WTC11 (cell line): ENCODE data around the gene CDH2. TPM values are rescaled to one million over a fixed set of nuclear protein-coding genes. Genes with fewer than 3 reads are reported as not detected.

Experiments used
- ATAC-seq: fragments of 200-7000 bp; cut with Tn5 transposase; 2 replicates; pipeline ENCODE4 v1.10.0; 2021; ENCODE audit warnings: mild to moderate bottlenecking, moderate library complexity
- CTCF ChIA-PET: fragments of 300-600 bp; sonication (Branson Sonifier 250); formaldehyde crosslinking; loops from one replicate; lab custom pipeline; 2021; ENCODE audit warnings: antibody characterized with exemption; lab: Charles Lee
- POLR2A ChIA-PET: fragments of 350-600 bp; sonication (Branson Sonifier 250); formaldehyde crosslinking; loops from one replicate; lab custom pipeline; 2021; ENCODE audit warnings: antibody characterized with exemption; lab: Charles Lee
- DNase-seq: peaks from one replicate; pipeline ENCODE4 v3.0.0; 2021; ENCODE audit warnings: low spot score
- H3K27ac Mint-ChIP-seq: 2 replicates; pipeline ENCODE4 v1.8.0; 2021; ENCODE audit warnings: mixed read lengths
- H3K27me3 Mint-ChIP-seq: 2 replicates; pipeline ENCODE4 v1.8.0; 2021; ENCODE audit warnings: low read depth, mild to moderate bottlenecking, moderate library complexity, mixed read lengths
- H3K36me3 Mint-ChIP-seq: 2 replicates; pipeline ENCODE4 v1.8.0; 2021; ENCODE audit warnings: mixed read lengths
- H3K4me1 Mint-ChIP-seq: 2 replicates; pipeline ENCODE4 v1.8.0; 2022; ENCODE audit warnings: mixed read lengths
- H3K4me3 Mint-ChIP-seq: 2 replicates; pipeline ENCODE4 v1.8.0; 2021; ENCODE audit warnings: mild to moderate bottlenecking, moderate library complexity, mixed read lengths
- H3K9me3 Mint-ChIP-seq: 2 replicates; pipeline ENCODE4 v1.8.0; 2021; ENCODE audit warnings: mixed read lengths
- CREM ChIP-seq: sonication (generic); formaldehyde crosslinking; IDR thresholded peaks from 2 replicates; pipeline ENCODE4 v1.8.1; 2022; ENCODE audit warnings: mild to moderate bottlenecking, missing genetic modification reagents, moderate library complexity
- GRHL2 ChIP-seq: fragments of 250-450 bp; sonication (Bioruptor Pico); IDR thresholded peaks from 2 replicates; pipeline ENCODE4 v1.8.0; 2022; ENCODE audit warnings: mild to moderate bottlenecking, moderate library complexity; ENCODE audit not compliant: insufficient replicate concordance, severe bottlenecking
- HMGA2 ChIP-seq: fragments of 250-450 bp; sonication (Bioruptor Pico); IDR thresholded peaks from 2 replicates; pipeline ENCODE4 v1.4.0; 2021; ENCODE audit warnings: mild to moderate bottlenecking, moderate library complexity
- NR2C2 ChIP-seq: sonication (generic); formaldehyde crosslinking; IDR thresholded peaks from 2 replicates; pipeline ENCODE4 v1.8.0; 2022; ENCODE audit warnings: mild to moderate bottlenecking, missing genetic modification reagents
- NR3C1 ChIP-seq: sonication (generic); formaldehyde crosslinking; conservative IDR thresholded peaks from 2 replicates; pipeline ENCODE4 v1.8.1; 2023; ENCODE audit warnings: low read depth, mild to moderate bottlenecking, missing genetic modification reagents
- RELA ChIP-seq: sonication (generic); formaldehyde crosslinking; IDR thresholded peaks from 2 replicates; pipeline ENCODE4 v1.8.1; 2022; ENCODE audit warnings: missing genetic modification reagents, mild to moderate bottlenecking, borderline replicate concordance
- RORB ChIP-seq: fragments of 250-450 bp; sonication (Bioruptor Pico); IDR thresholded peaks from 2 replicates; pipeline ENCODE4 v1.9.0; 2021; ENCODE audit warnings: mild to moderate bottlenecking
- ZNF121 ChIP-seq: sonication (generic); formaldehyde crosslinking; IDR thresholded peaks from 2 replicates; pipeline ENCODE4 v1.8.0; 2023; ENCODE audit warnings: missing genetic modification reagents
- ZNF138 ChIP-seq: sonication (generic); formaldehyde crosslinking; conservative IDR thresholded peaks from 2 replicates; pipeline ENCODE4 v1.8.1; 2022; ENCODE audit warnings: mild to moderate bottlenecking, moderate library complexity, missing genetic modification reagents
- ZNF232 ChIP-seq: sonication (generic); formaldehyde crosslinking; IDR thresholded peaks from 2 replicates; pipeline ENCODE4 v1.8.0; 2022; ENCODE audit warnings: mild to moderate bottlenecking, missing genetic modification reagents
- ZNF416 ChIP-seq: fragments of 250-450 bp; sonication (Bioruptor Pico); IDR thresholded peaks from 2 replicates; pipeline ENCODE4 v1.9.0; 2021; ENCODE audit warnings: mild to moderate bottlenecking, inconsistent platforms
- total RNA-seq: library from RNA; stranded (reverse); gene quantifications from 3 replicates; pipeline ENCODE4 v1.2.3, GENCODE V29; 2021
- TF ChIP-seq, protein P1 (sequence below): sonication (generic); formaldehyde crosslinking; IDR thresholded peaks from 2 replicates; pipeline ENCODE4 v1.8.0; 2022; ENCODE audit warnings: mild to moderate bottlenecking, missing genetic modification reagents
- TF ChIP-seq, protein P2 (sequence below): sonication (generic); formaldehyde crosslinking; IDR thresholded peaks from 2 replicates; pipeline ENCODE4 v1.8.0; 2023; ENCODE audit warnings: missing genetic modification reagents, mild to moderate bottlenecking, borderline replicate concordance
- TF ChIP-seq, protein P3 (sequence below): fragments of 250-450 bp; sonication (Bioruptor Pico); IDR thresholded peaks from 2 replicates; pipeline ENCODE4 v1.9.0; 2021; ENCODE audit warnings: moderate library complexity, mild to moderate bottlenecking, inconsistent platforms, borderline replicate concordance
- TF ChIP-seq, protein P4 (sequence below): sonication (generic); formaldehyde crosslinking; IDR thresholded peaks from 2 replicates; pipeline ENCODE4 v1.8.1; 2022; ENCODE audit warnings: mild to moderate bottlenecking, missing genetic modification reagents, moderate library complexity, borderline replicate concordance
- TF ChIP-seq, protein P5 (sequence below): fragments of 250-450 bp; sonication (Bioruptor Pico); IDR thresholded peaks from 2 replicates; pipeline ENCODE4 v1.9.0; 2021; ENCODE audit warnings: mild to moderate bottlenecking, borderline replicate concordance
- TF ChIP-seq, protein P6 (sequence below): sonication (generic); formaldehyde crosslinking; IDR thresholded peaks from 2 replicates; pipeline ENCODE4 v1.8.1; 2022; ENCODE audit warnings: missing genetic modification reagents, borderline replicate concordance
- TF ChIP-seq, protein P7 (sequence below): sonication (generic); formaldehyde crosslinking; IDR thresholded peaks from 2 replicates; pipeline ENCODE4 v1.8.1; 2023; ENCODE audit warnings: mild to moderate bottlenecking, moderate library complexity, missing genetic modification reagents

Gene CDH2
- total RNA-seq, 1 experiment from 2014 or later = 17.3 TPM

DNA sequence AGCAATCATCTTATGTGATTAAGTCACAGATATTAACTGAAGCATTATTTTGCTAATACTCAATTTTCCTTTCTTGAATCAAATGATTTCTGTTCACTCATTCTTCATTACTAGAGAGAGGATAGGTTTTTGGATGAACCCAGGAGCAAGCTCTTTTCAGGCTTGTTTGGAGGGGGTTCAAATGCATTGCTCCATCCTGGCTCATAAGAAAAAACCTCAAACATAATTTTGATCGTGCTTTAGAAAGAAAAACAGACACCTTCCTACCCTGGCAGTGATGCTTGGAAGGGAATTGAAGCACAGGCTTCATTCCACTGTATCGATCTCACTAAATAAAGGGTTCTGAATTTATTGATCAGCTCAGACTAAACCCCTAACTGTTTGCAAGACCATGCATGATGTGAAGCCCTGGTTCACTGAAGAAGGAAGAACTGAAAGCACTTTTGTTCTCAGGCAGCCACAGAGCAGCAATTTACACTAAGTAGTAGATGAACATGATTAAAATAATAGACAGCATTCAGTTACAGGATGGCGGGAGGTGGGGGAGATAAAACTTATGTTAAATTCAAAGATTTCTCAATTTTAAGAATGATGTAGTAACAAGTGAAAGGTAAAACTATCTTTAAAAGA, 53.4 kb downstream of the CDH2 start:
- CTCF ChIA-PET = interaction anchor here (0.6 kb wide), 1 partner anchor 80 kb away, joined by 3 read pairs; no protein-coding TSS in a partner anchor
- Mint-ChIP-seq H3K4me1 (peaks cover 3% of the 10 kb centered on the region; the same call in 1 of the 2 replicates), H3K27me3 (no peaks in the 10 kb centered on the region), H3K36me3 (no peaks in the 10 kb centered on the region), H3K4me3 (no peak overlapping the region), H3K9me3 (no peaks in the 10 kb centered on the region), H3K27ac (no peak overlapping the region)
- no peak for ATAC-seq
- TF ChIP-seq, protein P1, sequence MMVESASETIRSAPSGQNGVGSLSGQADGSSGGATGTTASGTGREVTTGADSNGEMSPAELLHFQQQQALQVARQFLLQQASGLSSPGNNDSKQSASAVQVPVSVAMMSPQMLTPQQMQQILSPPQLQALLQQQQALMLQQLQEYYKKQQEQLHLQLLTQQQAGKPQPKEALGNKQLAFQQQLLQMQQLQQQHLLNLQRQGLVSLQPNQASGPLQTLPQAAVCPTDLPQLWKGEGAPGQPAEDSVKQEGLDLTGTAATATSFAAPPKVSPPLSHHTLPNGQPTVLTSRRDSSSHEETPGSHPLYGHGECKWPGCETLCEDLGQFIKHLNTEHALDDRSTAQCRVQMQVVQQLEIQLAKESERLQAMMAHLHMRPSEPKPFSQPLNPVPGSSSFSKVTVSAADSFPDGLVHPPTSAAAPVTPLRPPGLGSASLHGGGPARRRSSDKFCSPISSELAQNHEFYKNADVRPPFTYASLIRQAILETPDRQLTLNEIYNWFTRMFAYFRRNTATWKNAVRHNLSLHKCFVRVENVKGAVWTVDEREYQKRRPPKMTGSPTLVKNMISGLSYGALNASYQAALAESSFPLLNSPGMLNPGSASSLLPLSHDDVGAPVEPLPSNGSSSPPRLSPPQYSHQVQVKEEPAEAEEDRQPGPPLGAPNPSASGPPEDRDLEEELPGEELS = no peak
- TF ChIP-seq, protein P2, sequence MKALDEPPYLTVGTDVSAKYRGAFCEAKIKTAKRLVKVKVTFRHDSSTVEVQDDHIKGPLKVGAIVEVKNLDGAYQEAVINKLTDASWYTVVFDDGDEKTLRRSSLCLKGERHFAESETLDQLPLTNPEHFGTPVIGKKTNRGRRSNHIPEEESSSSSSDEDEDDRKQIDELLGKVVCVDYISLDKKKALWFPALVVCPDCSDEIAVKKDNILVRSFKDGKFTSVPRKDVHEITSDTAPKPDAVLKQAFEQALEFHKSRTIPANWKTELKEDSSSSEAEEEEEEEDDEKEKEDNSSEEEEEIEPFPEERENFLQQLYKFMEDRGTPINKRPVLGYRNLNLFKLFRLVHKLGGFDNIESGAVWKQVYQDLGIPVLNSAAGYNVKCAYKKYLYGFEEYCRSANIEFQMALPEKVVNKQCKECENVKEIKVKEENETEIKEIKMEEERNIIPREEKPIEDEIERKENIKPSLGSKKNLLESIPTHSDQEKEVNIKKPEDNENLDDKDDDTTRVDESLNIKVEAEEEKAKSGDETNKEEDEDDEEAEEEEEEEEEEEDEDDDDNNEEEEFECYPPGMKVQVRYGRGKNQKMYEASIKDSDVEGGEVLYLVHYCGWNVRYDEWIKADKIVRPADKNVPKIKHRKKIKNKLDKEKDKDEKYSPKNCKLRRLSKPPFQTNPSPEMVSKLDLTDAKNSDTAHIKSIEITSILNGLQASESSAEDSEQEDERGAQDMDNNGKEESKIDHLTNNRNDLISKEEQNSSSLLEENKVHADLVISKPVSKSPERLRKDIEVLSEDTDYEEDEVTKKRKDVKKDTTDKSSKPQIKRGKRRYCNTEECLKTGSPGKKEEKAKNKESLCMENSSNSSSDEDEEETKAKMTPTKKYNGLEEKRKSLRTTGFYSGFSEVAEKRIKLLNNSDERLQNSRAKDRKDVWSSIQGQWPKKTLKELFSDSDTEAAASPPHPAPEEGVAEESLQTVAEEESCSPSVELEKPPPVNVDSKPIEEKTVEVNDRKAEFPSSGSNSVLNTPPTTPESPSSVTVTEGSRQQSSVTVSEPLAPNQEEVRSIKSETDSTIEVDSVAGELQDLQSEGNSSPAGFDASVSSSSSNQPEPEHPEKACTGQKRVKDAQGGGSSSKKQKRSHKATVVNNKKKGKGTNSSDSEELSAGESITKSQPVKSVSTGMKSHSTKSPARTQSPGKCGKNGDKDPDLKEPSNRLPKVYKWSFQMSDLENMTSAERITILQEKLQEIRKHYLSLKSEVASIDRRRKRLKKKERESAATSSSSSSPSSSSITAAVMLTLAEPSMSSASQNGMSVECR = no peak
- TF ChIP-seq RORB (CRISPR knock-in tag) (no peak), NR2C2 (no peak), CREM (CRISPR knock-in tag) (no peak), HMGA2 (CRISPR knock-in tag) (no peak), ZNF138 (CRISPR knock-in tag) (no peak), NR3C1 (no peak), RELA (CRISPR knock-in tag) (no peak), ZNF416 (CRISPR knock-in tag) (no peak), ZNF232 (CRISPR knock-in tag) (no peak), GRHL2 (CRISPR knock-in tag) (no peak)
- TF ChIP-seq, protein P3, sequence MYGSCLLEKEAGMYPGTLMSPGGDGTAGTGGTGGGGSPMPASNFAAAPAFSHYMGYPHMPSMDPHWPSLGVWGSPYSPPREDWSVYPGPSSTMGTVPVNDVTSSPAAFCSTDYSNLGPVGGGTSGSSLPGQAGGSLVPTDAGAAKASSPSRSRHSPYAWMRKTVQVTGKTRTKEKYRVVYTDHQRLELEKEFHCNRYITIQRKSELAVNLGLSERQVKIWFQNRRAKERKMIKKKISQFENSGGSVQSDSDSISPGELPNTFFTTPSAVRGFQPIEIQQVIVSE (CRISPR knock-in tag) = no peak
- DNase-seq = no peak
- POLR2A ChIA-PET = no interaction called here

DNA sequence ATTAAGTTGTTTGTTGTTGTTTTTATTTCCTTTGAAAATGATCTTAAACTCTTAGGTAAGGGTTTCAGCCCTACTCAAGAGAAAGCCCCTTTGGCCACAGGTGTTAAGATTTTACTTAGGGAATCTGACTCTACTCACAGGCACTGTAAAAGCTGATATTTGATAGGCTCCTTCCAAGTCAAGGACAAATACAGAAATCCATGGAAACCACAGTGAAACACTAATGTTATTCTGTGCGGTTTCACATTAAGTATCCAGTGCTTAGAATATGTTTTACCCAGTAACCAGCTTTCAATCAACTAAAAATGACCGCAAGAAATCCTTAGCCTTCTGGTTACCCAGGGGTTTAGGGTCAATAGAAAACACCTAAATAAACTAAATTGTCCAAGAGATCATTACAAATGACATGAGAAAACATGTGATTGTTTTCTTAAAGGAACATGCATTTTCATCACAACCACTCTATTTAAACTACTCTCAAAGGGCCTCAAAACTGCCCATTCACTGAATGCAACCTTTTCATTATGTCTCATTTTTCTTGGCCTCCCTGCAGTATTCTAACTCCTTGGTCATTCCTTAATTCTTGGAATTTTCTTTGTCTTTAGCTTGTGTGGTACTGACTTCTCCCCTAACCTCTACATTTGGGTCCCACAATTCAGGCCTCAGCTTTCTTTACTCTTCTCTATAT, 56.0 kb downstream of the CDH2 start:
- ChIA-PET CTCF (no interaction called here), POLR2A (no interaction called here)
- H3K27ac Mint-ChIP-seq = no peak overlapping the region
- H3K36me3 Mint-ChIP-seq = no peaks in the 10 kb centered on the region
- DNase-seq (no peak), ATAC-seq (no peak)
- no peaks in the 10 kb centered on the region for H3K9me3 Mint-ChIP-seq
- H3K4me1 Mint-ChIP-seq = no peaks in the 10 kb centered on the region
- H3K4me3 Mint-ChIP-seq = no peak overlapping the region
- no peaks in the 10 kb centered on the region for H3K27me3 Mint-ChIP-seq
- no peak for TF ChIP-seq ZNF121 (CRISPR knock-in tag)
- TF ChIP-seq, protein P4, sequence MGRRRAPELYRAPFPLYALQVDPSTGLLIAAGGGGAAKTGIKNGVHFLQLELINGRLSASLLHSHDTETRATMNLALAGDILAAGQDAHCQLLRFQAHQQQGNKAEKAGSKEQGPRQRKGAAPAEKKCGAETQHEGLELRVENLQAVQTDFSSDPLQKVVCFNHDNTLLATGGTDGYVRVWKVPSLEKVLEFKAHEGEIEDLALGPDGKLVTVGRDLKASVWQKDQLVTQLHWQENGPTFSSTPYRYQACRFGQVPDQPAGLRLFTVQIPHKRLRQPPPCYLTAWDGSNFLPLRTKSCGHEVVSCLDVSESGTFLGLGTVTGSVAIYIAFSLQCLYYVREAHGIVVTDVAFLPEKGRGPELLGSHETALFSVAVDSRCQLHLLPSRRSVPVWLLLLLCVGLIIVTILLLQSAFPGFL (CRISPR knock-in tag) = no peak
- TF ChIP-seq, protein P5, sequence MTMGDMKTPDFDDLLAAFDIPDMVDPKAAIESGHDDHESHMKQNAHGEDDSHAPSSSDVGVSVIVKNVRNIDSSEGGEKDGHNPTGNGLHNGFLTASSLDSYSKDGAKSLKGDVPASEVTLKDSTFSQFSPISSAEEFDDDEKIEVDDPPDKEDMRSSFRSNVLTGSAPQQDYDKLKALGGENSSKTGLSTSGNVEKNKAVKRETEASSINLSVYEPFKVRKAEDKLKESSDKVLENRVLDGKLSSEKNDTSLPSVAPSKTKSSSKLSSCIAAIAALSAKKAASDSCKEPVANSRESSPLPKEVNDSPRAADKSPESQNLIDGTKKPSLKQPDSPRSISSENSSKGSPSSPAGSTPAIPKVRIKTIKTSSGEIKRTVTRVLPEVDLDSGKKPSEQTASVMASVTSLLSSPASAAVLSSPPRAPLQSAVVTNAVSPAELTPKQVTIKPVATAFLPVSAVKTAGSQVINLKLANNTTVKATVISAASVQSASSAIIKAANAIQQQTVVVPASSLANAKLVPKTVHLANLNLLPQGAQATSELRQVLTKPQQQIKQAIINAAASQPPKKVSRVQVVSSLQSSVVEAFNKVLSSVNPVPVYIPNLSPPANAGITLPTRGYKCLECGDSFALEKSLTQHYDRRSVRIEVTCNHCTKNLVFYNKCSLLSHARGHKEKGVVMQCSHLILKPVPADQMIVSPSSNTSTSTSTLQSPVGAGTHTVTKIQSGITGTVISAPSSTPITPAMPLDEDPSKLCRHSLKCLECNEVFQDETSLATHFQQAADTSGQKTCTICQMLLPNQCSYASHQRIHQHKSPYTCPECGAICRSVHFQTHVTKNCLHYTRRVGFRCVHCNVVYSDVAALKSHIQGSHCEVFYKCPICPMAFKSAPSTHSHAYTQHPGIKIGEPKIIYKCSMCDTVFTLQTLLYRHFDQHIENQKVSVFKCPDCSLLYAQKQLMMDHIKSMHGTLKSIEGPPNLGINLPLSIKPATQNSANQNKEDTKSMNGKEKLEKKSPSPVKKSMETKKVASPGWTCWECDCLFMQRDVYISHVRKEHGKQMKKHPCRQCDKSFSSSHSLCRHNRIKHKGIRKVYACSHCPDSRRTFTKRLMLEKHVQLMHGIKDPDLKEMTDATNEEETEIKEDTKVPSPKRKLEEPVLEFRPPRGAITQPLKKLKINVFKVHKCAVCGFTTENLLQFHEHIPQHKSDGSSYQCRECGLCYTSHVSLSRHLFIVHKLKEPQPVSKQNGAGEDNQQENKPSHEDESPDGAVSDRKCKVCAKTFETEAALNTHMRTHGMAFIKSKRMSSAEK (CRISPR knock-in tag) = no peak
- TF ChIP-seq, protein P6, sequence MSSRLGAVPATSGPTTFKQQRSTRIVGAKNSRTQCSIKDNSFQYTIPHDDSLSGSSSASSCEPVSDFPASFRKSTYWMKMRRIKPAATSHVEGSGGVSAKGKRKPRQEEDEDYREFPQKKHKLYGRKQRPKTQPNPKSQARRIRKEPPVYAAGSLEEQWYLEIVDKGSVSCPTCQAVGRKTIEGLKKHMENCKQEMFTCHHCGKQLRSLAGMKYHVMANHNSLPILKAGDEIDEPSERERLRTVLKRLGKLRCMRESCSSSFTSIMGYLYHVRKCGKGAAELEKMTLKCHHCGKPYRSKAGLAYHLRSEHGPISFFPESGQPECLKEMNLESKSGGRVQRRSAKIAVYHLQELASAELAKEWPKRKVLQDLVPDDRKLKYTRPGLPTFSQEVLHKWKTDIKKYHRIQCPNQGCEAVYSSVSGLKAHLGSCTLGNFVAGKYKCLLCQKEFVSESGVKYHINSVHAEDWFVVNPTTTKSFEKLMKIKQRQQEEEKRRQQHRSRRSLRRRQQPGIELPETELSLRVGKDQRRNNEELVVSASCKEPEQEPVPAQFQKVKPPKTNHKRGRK = no peak
- TF ChIP-seq, protein P7, sequence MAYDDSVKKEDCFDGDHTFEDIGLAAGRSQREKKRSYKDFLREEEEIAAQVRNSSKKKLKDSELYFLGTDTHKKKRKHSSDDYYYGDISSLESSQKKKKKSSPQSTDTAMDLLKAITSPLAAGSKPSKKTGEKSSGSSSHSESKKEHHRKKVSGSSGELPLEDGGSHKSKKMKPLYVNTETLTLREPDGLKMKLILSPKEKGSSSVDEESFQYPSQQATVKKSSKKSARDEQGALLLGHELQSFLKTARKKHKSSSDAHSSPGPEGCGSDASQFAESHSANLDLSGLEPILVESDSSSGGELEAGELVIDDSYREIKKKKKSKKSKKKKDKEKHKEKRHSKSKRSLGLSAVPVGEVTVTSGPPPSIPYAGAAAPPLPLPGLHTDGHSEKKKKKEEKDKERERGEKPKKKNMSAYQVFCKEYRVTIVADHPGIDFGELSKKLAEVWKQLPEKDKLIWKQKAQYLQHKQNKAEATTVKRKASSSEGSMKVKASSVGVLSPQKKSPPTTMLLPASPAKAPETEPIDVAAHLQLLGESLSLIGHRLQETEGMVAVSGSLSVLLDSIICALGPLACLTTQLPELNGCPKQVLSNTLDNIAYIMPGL (CRISPR knock-in tag) = no peak
